ACC112 (cell line): ENCODE data around the gene ATP13A1.
"Not testable (repeated sequence)": the region's sequence is repeated elsewhere in the genome, so short reads cannot be mapped to it uniquely, and the experiment has no call there.

Source experiments
- H2AFZ ChIP-seq: fragments of 200-600 bp; sonication (generic); one replicate; pipeline ENCODE4 v1.6.0; 2017; ENCODE audit warnings: antibody characterized with exemption, low read length; ENCODE audit not compliant: unreplicated experiment
- H3K27ac ChIP-seq: fragments of 200-600 bp; sonication (generic); 2 replicates; pipeline ENCODE4 v1.5.1; 2014; ENCODE audit warnings: low read depth, mild to moderate bottlenecking, antibody characterized with exemption, low read length, moderate library complexity
- H3K27me3 ChIP-seq: fragments of 200-600 bp; sonication (generic); 2 replicates; pipeline ENCODE4 v1.6.1; 2014; ENCODE audit warnings: mild to moderate bottlenecking, antibody characterized with exemption, low read length, moderate library complexity, mixed read lengths; ENCODE audit not compliant: insufficient read depth
- H3K36me3 ChIP-seq: fragments of 200-600 bp; sonication (generic); 2 replicates; pipeline ENCODE4 v1.6.1; 2016; ENCODE audit warnings: mild to moderate bottlenecking, antibody characterized with exemption, low read length, moderate library complexity, mixed read lengths; ENCODE audit not compliant: insufficient read depth
- H3K4me1 ChIP-seq: fragments of 200-600 bp; sonication (generic); one replicate; pipeline ENCODE4 v1.6.1; 2016; ENCODE audit warnings: low read length, mixed read lengths; ENCODE audit not compliant: insufficient read depth, unreplicated experiment, control insufficient read depth
- H3K4me3 ChIP-seq: fragments of 200-600 bp; sonication (generic); 2 replicates; pipeline ENCODE4 v1.5.1; 2014; ENCODE audit warnings: mild to moderate bottlenecking, low read depth, low read length
- H3K79me2 ChIP-seq: fragments of 200-600 bp; sonication (generic); one replicate; pipeline ENCODE4 v1.6.0; 2016; ENCODE audit warnings: low read length; ENCODE audit not compliant: control insufficient read depth, unreplicated experiment, insufficient read depth

ATP13A1 gene

GRCh38 chr19:19663256-19664120, at the start of gene ATP13A1:
Gene ATP13A1 (minus strand): TSS chr19:19663676. CDS start chr19:19663666, 10 bp downstream.
- Histone ChIP-seq H2AFZ (peak within 1 kb of the TSS; percentile 81), H3K4me3 (peak within 1 kb of the TSS; percentile 99), H3K4me1 (peaks cover 14% of the 10 kb centered on the region)

GRCh38 chr19:19711934-19712828, 48.7 kb upstream of the ATP13A1 start:
- Histone ChIP-seq H3K4me1 (no peaks in the 10 kb centered on the region), H3K27me3 (no peaks in the 10 kb centered on the region), H3K4me3 (no peak overlapping the region), H2AFZ (no peak overlapping the region), H3K79me2 (peaks cover 10% of the 10 kb centered on the region), H3K36me3 (peaks cover 50% of the 10 kb centered on the region), H3K27ac (no peak overlapping the region)

More at GRCh38 chr19:19663256-19664120, at the start of gene ATP13A1:
- Histone ChIP-seq H3K79me2 (peaks cover 27% of the 10 kb centered on the region), H3K36me3 (0 out of 2 replicates have a peak, but pooled peaks cover under 1% of the 10 kb centered on the region), H3K27ac (peak within 1 kb of the TSS; percentile 89), H3K27me3 (no peaks in the 10 kb centered on the region)

- no peak overlapping the region for H2AFZ ChIP-seq
- no peaks in the 10 kb centered on the region for H3K4me1 ChIP-seq
- peaks cover 44% of the 10 kb centered on the region for H3K36me3 ChIP-seq
- no peak overlapping the region for H3K4me3 ChIP-seq
- no peak overlapping the region for H3K27ac ChIP-seq
- peaks cover 3% of the 10 kb centered on the region for H3K79me2 ChIP-seq
- no peaks in the 10 kb centered on the region for H3K27me3 ChIP-seq
Measured at GRCh38 chr19:19711306-19711933, 47.9 kb upstream of the ATP13A1 start.

GRCh38 chr19:19710506-19710905, 47.0 kb upstream of the ATP13A1 start:
- no peaks in the 10 kb centered on the region for H3K79me2 ChIP-seq
- peaks cover 41% of the 10 kb centered on the region for H3K36me3 ChIP-seq
- H3K27ac ChIP-seq = no peak overlapping the region
- H3K4me1 ChIP-seq = no peaks in the 10 kb centered on the region
- H3K4me3 ChIP-seq = no peak overlapping the region
- no peaks in the 10 kb centered on the region for H3K27me3 ChIP-seq
- no peak overlapping the region for H2AFZ ChIP-seq

GRCh38 chr19:19704836-19705235, 41.4 kb upstream of the ATP13A1 start:
- Histone ChIP-seq H3K36me3 (peaks cover 5% of the 10 kb centered on the region), H3K27ac (no peak overlapping the region), H3K4me3 (no peak overlapping the region), H3K27me3 (no peaks in the 10 kb centered on the region), H3K79me2 (no peaks in the 10 kb centered on the region), H2AFZ (no peak overlapping the region), H3K4me1 (no peaks in the 10 kb centered on the region)

GRCh38 chr19:19700493-19700892, 37.0 kb upstream of the ATP13A1 start:
- H3K36me3 ChIP-seq, H3K4me3 ChIP-seq: not testable (repeated sequence)

GRCh38 chr19:19697589-19697988, 34.1 kb upstream of the ATP13A1 start:
- H3K36me3 ChIP-seq = no peaks in the 10 kb centered on the region
- H3K27ac ChIP-seq = no peak overlapping the region
- no peaks in the 10 kb centered on the region for H3K27me3 ChIP-seq
- H2AFZ ChIP-seq = no peak overlapping the region
- H3K4me1 ChIP-seq = no peaks in the 10 kb centered on the region
- no peaks in the 10 kb centered on the region for H3K79me2 ChIP-seq
- no peak overlapping the region for H3K4me3 ChIP-seq

More at GRCh38 chr19:19700493-19700892, 37.0 kb upstream of the ATP13A1 start:
- H3K27me3 ChIP-seq, H3K79me2 ChIP-seq, H2AFZ ChIP-seq, H3K4me1 ChIP-seq, H3K27ac ChIP-seq: not testable (repeated sequence)

- Histone ChIP-seq H2AFZ (no peak overlapping the region), H3K27ac (no peak overlapping the region), H3K79me2 (no peaks in the 10 kb centered on the region), H3K4me3 (no peak overlapping the region), H3K27me3 (no peaks in the 10 kb centered on the region), H3K36me3 (no peaks in the 10 kb centered on the region), H3K4me1 (no peaks in the 10 kb centered on the region)
Measured at GRCh38 chr19:19696386-19696785, 32.9 kb upstream of the ATP13A1 start.

GRCh38 chr19:19691683-19692082, 28.2 kb upstream of the ATP13A1 start:
- H3K4me3 ChIP-seq = no peak overlapping the region
- H3K36me3 ChIP-seq = no peaks in the 10 kb centered on the region
- no peaks in the 10 kb centered on the region for H3K79me2 ChIP-seq
- no peak overlapping the region for H2AFZ ChIP-seq
- no peaks in the 10 kb centered on the region for H3K4me1 ChIP-seq
- H3K27me3 ChIP-seq = no peaks in the 10 kb centered on the region
- H3K27ac ChIP-seq = no peak overlapping the region

GRCh38 chr19:19689023-19689422, 25.5 kb upstream of the ATP13A1 start:
- H3K4me3 ChIP-seq, H3K36me3 ChIP-seq, H3K4me1 ChIP-seq, H3K27ac ChIP-seq, H3K79me2 ChIP-seq, H2AFZ ChIP-seq, H3K27me3 ChIP-seq: not testable (repeated sequence)
